ENCODE results near the gene ZHX3.

GRCh38 chr20:41364967-41365765 is 47.6 kb upstream of the ZHX3 start:
- TF ChIP-seq, protein P1, sequence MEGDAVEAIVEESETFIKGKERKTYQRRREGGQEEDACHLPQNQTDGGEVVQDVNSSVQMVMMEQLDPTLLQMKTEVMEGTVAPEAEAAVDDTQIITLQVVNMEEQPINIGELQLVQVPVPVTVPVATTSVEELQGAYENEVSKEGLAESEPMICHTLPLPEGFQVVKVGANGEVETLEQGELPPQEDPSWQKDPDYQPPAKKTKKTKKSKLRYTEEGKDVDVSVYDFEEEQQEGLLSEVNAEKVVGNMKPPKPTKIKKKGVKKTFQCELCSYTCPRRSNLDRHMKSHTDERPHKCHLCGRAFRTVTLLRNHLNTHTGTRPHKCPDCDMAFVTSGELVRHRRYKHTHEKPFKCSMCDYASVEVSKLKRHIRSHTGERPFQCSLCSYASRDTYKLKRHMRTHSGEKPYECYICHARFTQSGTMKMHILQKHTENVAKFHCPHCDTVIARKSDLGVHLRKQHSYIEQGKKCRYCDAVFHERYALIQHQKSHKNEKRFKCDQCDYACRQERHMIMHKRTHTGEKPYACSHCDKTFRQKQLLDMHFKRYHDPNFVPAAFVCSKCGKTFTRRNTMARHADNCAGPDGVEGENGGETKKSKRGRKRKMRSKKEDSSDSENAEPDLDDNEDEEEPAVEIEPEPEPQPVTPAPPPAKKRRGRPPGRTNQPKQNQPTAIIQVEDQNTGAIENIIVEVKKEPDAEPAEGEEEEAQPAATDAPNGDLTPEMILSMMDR (conservative IDR thresholded peaks at IDR 0.05 in 1 of 2, IDR thresholded peaks at IDR 0.05 in 1 of 2; ENCODE audit: low read depth in 1 of 2, low read length in 2 of 2), result no peak
- TF ChIP-seq EZH2 (IDR thresholded peaks at IDR 0.05; ENCODE audit: low read length, missing control alignments), result no peak
